ENCODE measurements around the gene IGF2R. TPM values are rescaled to one million over a fixed set of nuclear protein-coding genes. Genes with fewer than 3 reads are reported as not detected.

Gene IGF2R
- total RNA-seq, 1 donor from 2014 or later: 109 TPM

GRCh38 chr6:159982731-159983506 is 14.0 kb downstream of the IGF2R start:
- no peaks in the 10 kb centered on the region for H3K36me3 ChIP-seq (ENCODE audit: control insufficient read depth, insufficient read depth, low read length)
- no peak for TF ChIP-seq CTCF (IDR thresholded peaks at IDR 0.05; ENCODE audit: insufficient read depth, low read length, severe bottlenecking)
- H3K27me3 ChIP-seq (ENCODE audit: control insufficient read depth, insufficient read depth, low read length): no peaks in the 10 kb centered on the region
- FAIRE-seq (no peak), DNase-seq (ENCODE audit: low read depth) (no peak)
- H3K4me3 ChIP-seq (ENCODE audit: low read depth, low read length): no peak overlapping the region

DNA sequence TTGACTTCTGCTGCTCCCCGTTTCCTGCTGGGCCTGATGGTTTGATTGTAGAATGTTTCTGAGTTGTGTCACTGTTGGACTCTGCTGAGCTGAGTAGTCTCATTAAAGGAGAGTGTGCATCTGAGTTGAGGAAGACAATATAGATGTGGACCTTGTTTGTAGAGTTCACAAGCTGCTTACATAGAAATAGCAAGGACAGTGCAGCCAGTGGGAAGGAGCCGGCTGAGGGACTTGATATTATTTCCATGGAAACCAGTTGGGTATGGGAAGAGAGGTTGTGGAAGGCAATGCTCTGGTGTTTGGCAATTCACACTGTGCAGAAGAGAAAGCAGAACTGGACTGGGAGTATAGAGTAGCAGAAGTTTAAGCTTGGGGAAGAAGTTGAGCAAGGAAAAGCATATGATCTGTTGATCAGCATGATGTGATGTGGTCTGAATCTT is 14.8 kb downstream of the IGF2R start:
- no peak overlapping the region for H3K4me3 ChIP-seq (ENCODE audit: low read depth, low read length)
- no peak for DNase-seq (ENCODE audit: low read depth)
- TF ChIP-seq CTCF (IDR thresholded peaks at IDR 0.05; ENCODE audit: insufficient read depth, low read length, severe bottlenecking): no peak
- H3K36me3 ChIP-seq (ENCODE audit: control insufficient read depth, insufficient read depth, low read length): no peaks in the 10 kb centered on the region
- no peaks in the 10 kb centered on the region for H3K27me3 ChIP-seq (ENCODE audit: control insufficient read depth, insufficient read depth, low read length)
- FAIRE-seq: no peak

DNA sequence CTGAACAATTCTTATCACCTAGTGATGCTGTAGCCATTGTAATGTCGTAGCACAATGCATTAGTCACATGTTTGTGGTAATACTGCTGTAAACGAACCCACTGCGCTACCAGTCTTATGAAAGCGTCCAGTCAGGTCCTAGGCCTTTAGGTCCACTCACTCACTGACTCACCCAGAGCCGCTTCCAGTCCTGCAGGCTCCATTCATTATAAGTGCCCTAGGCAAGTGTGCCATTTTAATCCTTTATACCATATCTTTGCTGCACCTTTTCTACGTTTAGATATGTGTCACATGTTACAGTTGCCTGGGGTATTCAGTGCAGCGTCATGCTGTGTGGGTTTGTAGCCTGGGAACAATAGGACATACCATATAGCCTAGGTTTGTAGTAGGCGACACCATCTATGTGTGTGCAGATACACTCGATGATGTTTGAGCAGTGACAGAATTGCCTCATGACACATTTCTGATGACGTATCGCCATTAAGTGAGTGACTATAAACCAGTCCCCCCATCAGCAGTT is 15.4 kb downstream of the IGF2R start:
- H3K36me3 ChIP-seq (ENCODE audit: control insufficient read depth, insufficient read depth, low read length): no peaks in the 10 kb centered on the region
- peak; percentile 91 for DNase-seq (ENCODE audit: low read depth)

DNA sequence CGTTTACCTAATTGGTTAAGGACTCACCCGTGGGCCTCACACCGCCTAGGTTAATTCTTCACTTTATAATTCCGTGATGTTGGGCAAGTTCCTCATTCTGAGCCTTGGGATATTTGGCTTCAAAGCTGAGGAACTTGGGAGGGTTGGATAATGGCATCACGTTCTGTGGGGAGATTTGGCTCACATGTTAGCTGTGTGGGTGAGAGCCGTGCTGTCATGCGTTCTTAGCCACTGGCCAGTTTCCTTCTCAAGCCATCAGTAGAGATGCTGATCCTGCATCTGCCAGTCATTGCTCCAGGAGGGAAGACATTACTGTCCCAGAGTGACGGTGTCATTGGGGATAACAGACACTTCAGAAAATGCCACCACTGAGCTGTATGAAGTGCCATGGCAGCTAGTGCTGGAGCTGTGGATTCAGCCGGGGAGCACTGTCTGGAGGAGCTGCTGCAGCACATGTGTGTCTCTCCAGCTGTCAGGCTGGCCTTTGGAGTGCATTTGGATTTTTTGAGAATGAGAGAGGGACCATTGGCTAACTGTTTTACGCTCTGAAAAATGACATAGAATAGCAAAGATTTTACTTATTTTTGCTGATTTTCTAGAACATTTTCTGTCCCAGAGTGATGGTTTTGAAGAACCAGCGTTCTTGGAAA is 16.5 kb downstream of the IGF2R start:
- no peak for DNase-seq (ENCODE audit: low read depth)
- no peak overlapping the region for H3K4me3 ChIP-seq (ENCODE audit: low read depth, low read length)
- TF ChIP-seq CTCF (IDR thresholded peaks at IDR 0.05; ENCODE audit: insufficient read depth, low read length, severe bottlenecking): no peak
- H3K27me3 ChIP-seq (ENCODE audit: control insufficient read depth, insufficient read depth, low read length): no peaks in the 10 kb centered on the region
- no peak for FAIRE-seq
- H3K36me3 ChIP-seq (ENCODE audit: control insufficient read depth, insufficient read depth, low read length): no peaks in the 10 kb centered on the region

More for the DNA sequence above, 15.4 kb downstream of the IGF2R start:
- no peak for TF ChIP-seq CTCF (IDR thresholded peaks at IDR 0.05; ENCODE audit: insufficient read depth, low read length, severe bottlenecking)
- no peaks in the 10 kb centered on the region for H3K27me3 ChIP-seq (ENCODE audit: control insufficient read depth, insufficient read depth, low read length)
- no peak overlapping the region for H3K4me3 ChIP-seq (ENCODE audit: low read depth, low read length)
- no peak for FAIRE-seq

GRCh38 chr6:159988983-159989454 is 20.1 kb downstream of the IGF2R start:
- H3K36me3 ChIP-seq (ENCODE audit: control insufficient read depth, insufficient read depth, low read length): peaks cover 3% of the 10 kb centered on the region
- TF ChIP-seq CTCF (IDR thresholded peaks at IDR 0.05; ENCODE audit: insufficient read depth, low read length, severe bottlenecking): no peak
- FAIRE-seq (no peak), DNase-seq (ENCODE audit: low read depth) (peak; percentile 54)
- no peak overlapping the region for H3K4me3 ChIP-seq (ENCODE audit: low read depth, low read length)
- H3K27me3 ChIP-seq (ENCODE audit: control insufficient read depth, insufficient read depth, low read length): no peaks in the 10 kb centered on the region
